Measurements from ENCODE around the gene GLIS1.
A peak's percentile ranks its signal among the peaks of the same experiment; 100 is the strongest.
"Not testable (repeated sequence)": the region's sequence is repeated elsewhere in the genome, so short reads cannot be mapped to it uniquely, and the experiment has no call there.

The GLIS1 gene

DNA sequence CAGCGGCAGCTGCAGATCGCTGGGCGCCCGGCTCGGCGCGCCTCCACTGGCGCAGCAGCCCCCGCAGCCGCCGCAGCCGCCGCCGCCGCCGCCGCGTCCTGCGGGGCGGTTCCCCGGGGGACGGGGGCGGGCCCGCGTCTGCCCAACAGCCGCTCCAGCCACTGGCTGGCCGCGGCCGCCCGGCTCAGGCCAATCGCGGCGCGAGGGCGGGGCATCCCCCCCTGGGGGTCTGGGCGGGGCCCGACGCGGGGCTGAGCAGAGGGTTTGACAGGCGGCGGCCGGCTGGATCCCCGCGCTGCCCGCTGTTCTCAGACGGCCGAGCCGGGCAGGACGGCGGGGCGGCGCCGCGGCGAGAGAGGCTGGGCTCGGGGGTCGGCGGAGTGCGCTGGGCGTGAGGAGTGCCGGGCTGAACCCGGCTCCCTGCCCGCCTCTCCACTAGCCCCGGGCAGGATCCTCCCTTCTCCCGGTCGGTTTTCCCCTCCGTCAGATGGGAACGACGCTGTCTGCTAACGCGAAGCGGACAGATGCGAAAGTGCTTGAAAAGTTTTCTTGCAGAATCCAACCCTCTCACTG, at the start of gene GLIS1:
GLIS1 (minus strand) TSS at position 56 of the 573 bp plus-strand sequence. CDS start 1,100 bp downstream, outside the sequence.
- peak; percentile 91 for DNase-seq

GRCh38 chr1:53787655-53788054, 48.7 kb upstream of the GLIS1 start:
- no peak for DNase-seq

- no peak for DNase-seq
Measured at GRCh38 chr1:53783056-53783455, 44.1 kb upstream of the GLIS1 start.

DNA sequence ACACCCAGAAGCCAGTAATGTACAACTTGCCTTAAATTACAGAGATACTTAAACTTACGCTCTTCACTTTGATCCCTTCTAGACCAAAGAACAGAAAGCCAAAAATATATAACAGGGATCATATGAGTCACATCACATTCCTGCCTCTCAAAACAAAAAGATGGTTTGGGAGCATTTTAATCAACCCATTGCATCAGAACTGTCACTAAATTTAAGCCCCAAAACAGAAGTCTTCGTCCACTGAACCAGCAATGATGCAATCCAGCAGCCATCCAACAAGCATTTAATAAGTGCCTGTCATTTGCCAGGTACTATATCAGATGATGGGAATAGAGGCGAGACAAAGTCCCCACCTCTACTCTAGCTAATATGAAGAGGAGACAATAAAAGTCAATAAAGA, 42.7 kb upstream of the GLIS1 start:
- no peak for DNase-seq

DNA sequence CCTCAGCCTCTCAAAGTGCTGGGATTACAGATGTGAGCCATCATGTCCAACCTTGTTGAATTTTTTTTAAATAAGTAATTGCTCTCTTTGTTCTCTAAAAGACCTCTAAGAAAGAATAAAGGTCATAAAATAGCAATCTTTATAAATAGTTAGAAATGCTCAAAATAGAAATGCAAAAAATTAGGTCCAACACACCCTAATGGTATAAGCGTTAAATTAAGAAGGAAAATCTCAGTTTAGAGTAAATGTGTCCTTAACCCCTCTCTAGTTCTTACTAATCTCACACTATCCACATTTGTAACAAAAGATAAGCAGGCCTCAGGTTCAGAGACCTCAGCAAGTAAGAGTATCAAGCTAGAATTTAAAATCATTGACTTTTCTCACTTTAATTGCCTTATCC, 38.3 kb upstream of the GLIS1 start:
- DNase-seq = no peak

GRCh38 chr1:53771648-53772047, 32.7 kb upstream of the GLIS1 start:
- DNase-seq = no peak

- DNase-seq = no peak
Measured at GRCh38 chr1:53769780-53770179, 30.8 kb upstream of the GLIS1 start.

DNA sequence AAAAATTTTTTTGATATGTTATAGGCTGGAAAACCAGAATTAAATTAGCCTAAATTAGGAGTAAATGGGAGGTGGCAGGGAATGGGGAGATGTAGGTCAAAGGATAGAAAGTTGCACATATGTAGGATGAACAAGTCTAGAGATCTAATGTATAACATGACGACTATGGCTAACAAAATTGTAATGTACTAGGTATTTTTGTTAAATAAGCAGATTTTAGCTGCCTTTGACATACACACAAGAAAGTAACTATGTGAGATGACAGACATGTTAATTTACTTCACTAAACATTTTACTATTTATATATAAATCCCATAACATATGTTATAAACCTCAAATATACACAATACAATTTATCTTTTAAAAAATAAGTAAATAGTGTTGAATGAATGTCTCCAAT, 30.2 kb upstream of the GLIS1 start:
- no peak for DNase-seq

DNA sequence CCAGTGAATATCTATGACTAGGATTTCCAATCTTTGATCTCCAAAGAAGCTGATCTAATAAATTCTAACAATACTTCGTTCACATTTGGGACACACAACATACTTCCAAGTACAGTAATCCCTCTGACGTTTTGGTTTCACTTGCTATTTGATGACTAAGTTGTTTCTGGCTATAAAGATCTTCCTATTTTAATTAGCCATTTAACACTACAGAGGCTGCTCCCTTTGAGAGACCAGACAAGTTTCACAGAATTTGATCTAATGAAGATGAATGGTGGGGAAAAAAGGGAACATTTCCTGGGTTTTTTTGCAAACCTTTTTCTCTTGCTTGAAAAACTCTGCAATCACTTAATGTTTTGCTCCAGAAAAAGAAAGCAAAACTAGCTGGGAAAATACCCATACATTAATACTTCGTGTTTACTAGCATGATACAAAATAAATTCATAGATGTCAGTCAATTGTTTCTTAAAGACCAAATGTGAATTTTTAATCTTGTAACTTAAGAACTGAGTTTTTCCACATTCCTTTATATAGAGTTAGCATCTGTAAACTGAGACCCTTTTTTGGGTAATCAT, 28.0 kb upstream of the GLIS1 start:
- DNase-seq = no peak

DNA sequence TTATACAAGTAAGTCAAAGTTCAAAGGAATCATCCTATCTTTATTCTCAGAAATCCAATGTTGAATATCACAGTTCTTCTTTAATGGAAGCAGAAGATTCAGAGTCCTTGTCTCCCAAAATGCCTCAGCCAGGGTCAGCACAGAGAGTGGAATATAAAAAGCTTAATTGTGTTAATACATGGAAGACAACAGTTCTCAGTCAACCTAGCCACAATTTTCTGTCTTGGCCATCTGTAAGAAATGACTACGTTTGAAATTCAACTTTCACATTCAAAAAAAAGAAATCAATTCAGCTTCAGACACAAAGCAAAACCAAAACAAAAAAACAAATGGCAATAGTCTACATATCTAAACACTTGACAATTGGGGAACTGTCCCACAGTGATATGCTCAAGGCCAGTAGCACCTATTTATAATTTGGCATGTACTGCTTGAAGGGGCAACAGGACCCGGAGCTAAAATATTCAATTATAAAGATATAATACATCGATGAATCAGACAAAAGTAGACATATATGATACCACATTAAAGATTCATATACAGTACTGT, 27.3 kb upstream of the GLIS1 start:
- no peak for DNase-seq

- DNase-seq = no peak
Measured at GRCh38 chr1:53765657-53766056, 26.7 kb upstream of the GLIS1 start.

DNA sequence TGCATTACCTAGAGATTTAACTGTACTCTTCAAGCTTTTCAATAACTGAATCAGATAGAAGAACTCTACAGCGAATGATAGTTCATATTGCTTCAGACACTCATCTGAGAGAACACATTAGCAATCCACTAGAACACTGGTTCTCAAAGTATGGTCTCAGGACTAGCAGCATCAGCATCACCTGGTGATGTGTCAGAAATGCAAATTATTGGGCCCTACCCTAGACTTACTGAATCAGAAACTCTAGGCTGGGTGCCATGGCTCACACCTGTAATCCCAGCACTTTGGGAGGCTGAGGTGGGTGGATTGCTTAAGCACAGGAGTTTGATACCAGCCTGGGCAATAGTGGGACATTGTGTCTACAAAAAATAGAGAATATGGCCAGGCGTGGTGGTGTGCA, 24.9 kb upstream of the GLIS1 start:
- DNase-seq = no peak

DNA sequence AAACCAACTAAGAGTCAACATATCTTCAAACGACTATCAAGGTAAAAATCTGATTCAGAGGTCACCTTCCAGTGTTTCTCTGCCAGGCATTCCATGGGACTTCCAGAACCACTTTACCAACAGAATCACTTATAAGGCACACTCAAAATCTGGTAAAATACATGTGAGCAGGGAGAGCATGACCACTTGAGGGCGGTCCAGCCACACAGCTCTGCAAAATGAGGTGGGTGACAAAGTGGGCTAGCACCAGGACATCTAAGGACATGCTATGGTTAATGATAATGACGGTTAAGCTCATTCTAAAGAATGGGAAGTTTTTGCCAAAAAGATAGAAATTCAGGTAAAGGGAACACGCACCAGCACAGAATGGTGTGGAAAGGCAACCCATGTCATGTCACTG, 24.5 kb upstream of the GLIS1 start:
- DNase-seq = no peak

GRCh38 chr1:53760497-53760896, 21.5 kb upstream of the GLIS1 start:
- not testable (repeated sequence) for DNase-seq

GRCh38 chr1:53755874-53756273, 16.9 kb upstream of the GLIS1 start:
- DNase-seq = no peak

DNA sequence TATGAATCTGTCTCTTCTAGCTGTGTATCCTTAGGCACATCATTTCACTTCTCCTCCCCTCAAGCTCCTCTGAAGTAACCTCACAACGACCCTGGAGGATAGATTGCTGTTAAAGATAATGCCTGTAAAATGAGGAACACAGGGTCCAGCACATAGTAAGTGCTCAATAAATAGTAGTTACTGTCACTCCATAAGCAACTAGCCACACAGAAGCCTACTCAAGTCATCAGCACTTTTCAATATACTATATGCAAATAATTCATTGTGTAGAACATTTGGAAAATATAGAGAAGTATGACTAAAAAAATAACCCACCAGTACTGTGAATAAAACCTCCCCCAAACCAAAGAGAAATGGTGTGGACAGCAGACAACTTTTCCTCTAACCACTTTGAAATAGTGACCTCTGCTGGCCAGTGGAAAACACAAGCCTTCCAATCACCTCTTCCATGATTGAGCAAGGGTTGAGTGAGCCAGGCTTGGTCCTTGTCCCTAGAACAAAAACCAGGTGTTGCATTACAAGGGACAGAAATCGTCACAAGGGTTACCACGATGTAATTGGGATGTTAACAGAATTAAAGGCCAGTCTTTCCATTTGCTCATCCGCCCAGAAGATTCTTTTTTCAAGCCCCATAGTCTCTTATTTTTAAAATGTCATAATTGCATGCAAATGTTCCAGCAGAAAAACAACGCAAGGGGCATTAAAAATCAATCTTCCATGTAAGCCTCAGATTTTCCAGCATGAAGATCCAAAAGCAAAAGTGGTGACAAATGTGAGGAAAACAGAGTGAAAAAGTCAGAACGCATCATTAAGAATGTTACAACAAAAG, 15.7 kb upstream of the GLIS1 start:
- no peak for DNase-seq

DNA sequence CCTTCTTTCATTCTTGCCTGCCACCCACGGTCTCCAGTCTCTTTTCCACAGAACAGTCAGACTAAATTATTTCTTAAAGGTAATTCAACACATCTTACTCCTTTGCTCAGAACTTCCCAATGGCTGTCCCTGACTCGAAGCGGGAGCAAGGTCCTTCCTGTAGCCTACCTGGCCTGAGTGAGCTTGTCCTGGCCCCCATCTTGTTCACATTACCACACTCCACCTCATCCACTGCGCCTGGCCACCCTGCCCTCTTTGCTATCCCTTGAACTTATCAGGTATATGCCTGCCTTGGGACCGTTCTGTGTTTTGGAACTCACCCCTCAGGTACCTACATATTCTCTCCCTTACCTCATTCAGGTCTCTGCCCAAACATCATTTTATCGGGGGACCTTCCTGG, 13.3 kb upstream of the GLIS1 start:
- no peak for DNase-seq

DNA sequence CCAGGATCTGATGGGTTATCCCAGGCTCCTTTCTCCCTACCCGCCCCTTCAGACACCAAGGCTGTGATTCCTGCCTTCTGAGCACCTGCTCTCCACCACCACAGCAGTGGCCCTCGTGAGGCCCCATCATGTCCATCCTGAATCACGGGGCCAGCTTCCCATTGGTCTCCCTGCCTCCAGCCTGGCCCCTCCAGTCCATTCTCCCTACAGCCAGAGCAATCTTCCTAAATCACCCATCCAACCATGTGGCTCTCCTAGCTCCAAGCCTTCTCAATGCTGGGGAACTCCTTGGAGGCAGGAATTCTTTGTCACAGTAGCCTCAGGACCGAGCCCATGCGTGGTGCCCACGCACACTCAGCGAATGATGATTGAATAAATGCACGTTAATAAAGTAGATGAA, 8.9 kb upstream of the GLIS1 start:
- no peak for DNase-seq

GRCh38 chr1:53740621-53741105, 1.7 kb upstream of the GLIS1 start:
- DNase-seq = no peak

DNA sequence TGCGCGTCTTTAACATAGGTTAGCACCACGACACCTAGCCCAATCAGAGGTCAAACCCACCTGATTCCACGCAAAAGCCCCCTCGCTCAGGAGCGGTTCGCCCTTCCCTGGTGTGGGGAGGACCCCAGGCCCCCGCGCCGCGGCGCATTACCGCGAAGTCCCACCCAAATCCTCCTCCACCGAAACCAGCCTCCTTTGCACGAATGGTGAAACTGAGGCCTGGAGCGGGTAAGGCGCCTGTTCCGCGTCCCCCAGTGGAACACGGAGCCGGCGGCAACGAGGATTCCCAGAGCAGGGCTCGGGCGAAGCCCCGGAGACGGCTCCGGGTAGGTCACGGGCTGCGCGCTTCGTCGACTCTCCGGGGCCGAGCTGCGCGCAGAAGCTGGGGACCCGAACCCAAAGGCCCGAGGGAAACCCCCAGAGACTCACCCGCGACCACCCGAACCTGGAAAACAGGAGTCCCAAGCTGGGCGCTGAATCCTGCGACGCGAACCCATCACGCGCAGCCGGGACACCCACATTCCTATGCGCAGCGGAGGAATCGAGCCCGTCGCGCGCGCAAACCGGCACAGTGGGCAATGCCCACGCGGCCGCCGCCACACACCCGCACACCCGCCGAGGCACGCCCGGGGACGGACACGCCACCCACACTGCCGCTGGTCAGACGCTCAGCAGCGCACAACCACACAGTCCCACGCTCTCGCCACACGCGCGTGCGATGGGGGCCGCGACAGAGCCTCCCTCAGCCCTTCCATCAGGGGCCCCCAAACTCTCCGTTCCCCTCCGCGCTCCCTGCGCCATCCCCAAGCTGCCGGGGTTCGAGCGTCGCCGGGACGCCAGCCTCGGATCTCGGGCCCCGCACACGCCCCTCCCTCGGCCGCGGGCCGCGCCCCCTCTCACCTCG, 507 bp downstream of the GLIS1 start:
- peak; percentile 29 for DNase-seq

- DNase-seq = no peak
Measured at GRCh38 chr1:53737648-53738204, 1.2 kb downstream of the GLIS1 start.

- no peak for DNase-seq
Measured at GRCh38 chr1:53736290-53736689, 2.7 kb downstream of the GLIS1 start.

All from right hindlimb (tissue), 1 donor.